AG04449 (cell line): Measurements from ENCODE around the gene REELD1.

Experiments
- CTCF ChIA-PET: fragments of 350-600 bp; formaldehyde crosslinking; extraction: SDS; loops from one replicate; lab custom pipeline; 2021; ENCODE audit warnings: antibody characterized with exemption; lab: Yijun Ruan, JAX
- POLR2A ChIA-PET: fragments of 400-600, 350-600 bp; formaldehyde crosslinking; extraction: SDS; loops from one replicate; lab custom pipeline; 2020; ENCODE audit warnings: antibody characterized with exemption, inconsistent platforms; lab: Yijun Ruan, JAX
- DNase-seq: peaks from one replicate; pipeline ENCODE4 v3.0.0-alpha.2; 2010; ENCODE audit warnings: low read depth, low spot score
- H3K4me3 ChIP-seq: 2 replicates; pipeline ENCODE4 v1.5.1; 2011; ENCODE audit warnings: low read depth, mild to moderate bottlenecking, control low read depth, low read length
- TF ChIP-seq, protein P1 (sequence below): IDR thresholded peaks from one replicate; pipeline ENCODE4 v1.5.1; 2011; ENCODE audit warnings: mild to moderate bottlenecking, moderate library complexity, low read length, control low read depth, inconsistent platforms; ENCODE audit not compliant: insufficient read depth; ENCODE audit errors: missing control alignments

Gene REELD1

DNA sequence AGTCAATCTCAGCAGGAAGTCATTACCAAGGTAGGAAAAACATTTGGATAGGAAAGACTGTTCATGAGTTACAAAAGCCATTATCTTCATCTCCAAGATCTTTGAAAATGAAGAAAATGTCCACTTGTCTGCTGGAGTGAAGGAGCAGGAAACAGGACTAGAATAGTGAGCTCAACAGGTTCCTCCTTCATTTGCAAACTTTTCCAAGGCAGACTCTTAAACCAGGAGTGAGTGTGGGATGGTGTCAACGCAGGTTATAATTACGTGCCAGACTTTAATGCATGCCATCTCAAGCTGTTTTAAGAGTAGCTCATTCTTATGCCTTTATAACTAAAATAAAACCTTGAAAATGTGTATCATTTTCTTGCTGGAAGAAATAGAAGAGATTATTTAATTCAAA, 3.4 kb upstream of the REELD1 start:
- H3K4me3 ChIP-seq = no peak overlapping the region
- DNase-seq = no peak
- ChIA-PET POLR2A (no interaction called here), CTCF (interaction anchor here (0.6 kb wide), 1 partner anchor 802 kb away, joined by 4 read pairs; no protein-coding TSS in a partner anchor)
- TF ChIP-seq, protein P1, sequence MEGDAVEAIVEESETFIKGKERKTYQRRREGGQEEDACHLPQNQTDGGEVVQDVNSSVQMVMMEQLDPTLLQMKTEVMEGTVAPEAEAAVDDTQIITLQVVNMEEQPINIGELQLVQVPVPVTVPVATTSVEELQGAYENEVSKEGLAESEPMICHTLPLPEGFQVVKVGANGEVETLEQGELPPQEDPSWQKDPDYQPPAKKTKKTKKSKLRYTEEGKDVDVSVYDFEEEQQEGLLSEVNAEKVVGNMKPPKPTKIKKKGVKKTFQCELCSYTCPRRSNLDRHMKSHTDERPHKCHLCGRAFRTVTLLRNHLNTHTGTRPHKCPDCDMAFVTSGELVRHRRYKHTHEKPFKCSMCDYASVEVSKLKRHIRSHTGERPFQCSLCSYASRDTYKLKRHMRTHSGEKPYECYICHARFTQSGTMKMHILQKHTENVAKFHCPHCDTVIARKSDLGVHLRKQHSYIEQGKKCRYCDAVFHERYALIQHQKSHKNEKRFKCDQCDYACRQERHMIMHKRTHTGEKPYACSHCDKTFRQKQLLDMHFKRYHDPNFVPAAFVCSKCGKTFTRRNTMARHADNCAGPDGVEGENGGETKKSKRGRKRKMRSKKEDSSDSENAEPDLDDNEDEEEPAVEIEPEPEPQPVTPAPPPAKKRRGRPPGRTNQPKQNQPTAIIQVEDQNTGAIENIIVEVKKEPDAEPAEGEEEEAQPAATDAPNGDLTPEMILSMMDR = no peak

DNA sequence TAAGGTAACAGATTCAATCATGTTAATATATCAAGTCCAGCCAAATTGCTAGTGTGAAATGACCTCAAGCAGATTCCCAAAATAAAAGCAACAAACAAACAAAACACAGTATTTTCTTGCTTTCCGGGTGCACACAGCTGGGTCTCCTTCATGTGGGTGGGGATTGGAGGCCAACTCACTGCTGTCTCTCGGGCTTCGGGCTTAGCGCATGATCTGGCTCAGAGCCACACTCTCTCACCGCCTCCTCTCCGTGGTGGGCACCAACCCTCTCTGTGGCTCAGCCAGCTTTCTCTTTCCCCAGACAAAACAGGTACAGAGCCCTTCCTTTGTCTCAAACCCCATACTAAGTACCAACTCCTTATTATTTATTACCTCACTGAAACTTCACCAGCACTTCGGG, 2.9 kb upstream of the REELD1 start:
- H3K4me3 ChIP-seq = no peak overlapping the region
- no peak for DNase-seq
- POLR2A ChIA-PET = no interaction called here
- TF ChIP-seq, protein P1 = no peak
- CTCF ChIA-PET = interaction anchor here (0.6 kb wide), 1 partner anchor 802 kb away, joined by 4 read pairs; no protein-coding TSS in a partner anchor

DNA sequence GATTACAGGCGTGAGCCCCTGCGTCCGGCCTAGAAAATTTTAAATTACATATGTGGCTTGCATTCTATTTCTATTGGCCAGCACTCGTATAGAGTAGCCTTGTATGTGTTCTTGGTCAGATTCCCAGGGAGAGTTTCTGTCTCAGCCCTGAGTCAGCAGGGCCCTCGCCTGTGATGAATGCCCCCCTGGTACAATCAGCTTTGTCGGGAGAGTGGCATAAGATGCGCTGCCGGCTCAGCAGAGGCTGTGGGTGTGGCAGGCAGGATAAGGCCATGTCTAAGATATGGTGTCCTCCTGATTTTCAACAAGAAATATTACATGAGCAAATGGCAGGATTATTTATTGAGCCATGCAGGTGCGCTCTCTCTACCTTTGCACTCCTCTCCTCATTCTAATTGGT, 1.6 kb upstream of the REELD1 start:
- TF ChIP-seq, protein P1 = no peak
- H3K4me3 ChIP-seq = no peak overlapping the region
- ChIA-PET POLR2A (no interaction called here), CTCF (no interaction called here)
- no peak for DNase-seq

DNA sequence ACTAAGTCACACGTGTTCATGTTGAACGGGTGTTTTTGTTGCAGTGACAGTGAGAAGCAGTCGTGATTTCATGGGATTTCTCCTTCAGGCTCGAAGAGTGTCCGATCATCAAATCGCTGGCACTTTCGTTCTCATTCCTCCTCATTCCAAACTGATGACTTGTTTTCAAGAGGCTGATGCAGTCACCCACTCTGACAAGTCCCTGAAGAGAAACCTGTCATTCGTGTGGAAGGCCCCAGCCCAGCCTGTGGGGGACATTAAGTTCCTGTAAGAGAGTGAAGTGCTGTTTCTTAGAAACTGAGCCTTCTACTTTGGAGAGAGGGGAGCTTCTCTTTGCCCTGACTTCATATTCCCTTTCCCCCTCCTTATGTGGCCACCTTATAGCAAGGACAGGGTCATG, 8.0 kb downstream of the REELD1 start:
- ChIA-PET CTCF (no interaction called here), POLR2A (no interaction called here)
- TF ChIP-seq, protein P1 = no peak
- H3K4me3 ChIP-seq = no peak overlapping the region
- no peak for DNase-seq

DNA sequence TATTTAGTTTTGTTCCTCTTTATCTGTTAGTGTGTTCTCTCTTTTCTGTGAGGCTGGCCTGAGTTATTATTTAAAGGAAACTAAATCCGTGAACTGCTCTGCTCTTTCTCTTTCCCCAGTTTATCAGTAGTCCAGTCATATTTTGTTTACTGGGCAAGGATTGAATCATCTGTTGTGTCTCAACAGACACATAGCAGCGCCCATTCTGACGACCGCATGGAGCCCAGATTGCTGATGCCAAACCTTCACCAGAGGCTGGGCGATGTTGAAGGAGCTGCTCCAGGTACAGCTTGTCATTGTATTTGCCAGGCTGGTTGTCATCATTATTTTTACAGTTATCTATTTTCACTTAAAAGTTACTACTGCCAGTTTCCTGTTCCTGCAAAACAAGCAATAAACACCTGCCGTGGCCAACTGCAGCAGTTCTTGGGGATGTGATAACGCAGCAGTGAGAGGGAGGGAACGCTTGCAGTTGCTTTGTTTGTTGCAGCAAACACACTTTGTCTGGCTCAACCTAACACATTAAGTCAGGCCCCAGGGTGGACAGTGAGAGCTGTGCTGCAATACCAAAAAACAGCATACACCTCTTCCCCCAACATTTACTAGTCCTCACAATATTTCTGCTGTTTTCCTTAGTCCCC, 10.1 kb downstream of the REELD1 start:
- ChIA-PET POLR2A (no interaction called here), CTCF (no interaction called here)
- no peak for DNase-seq
- TF ChIP-seq, protein P1 = no peak
- no peak overlapping the region for H3K4me3 ChIP-seq

DNA sequence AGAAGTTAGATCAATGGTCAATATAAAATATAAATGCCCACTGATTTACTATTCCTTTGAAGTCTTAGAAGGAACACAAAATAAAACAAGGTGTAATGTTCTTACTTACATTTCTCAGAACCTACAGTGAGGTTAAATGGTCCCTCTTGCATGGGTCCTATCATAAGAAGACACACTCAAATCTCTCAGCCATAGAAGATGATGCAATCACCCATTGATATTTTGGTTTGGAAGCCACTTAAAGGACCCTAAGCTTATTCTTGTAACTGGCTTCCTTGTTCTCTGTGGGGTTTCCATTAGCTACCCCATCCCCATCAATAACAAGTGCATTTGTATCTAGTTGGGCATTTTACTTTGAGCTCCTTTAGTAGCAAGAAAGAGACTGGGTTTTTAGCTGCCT, 15.1 kb downstream of the REELD1 start:
- no peak for DNase-seq
- H3K4me3 ChIP-seq = no peak overlapping the region
- ChIA-PET POLR2A (no interaction called here), CTCF (no interaction called here)
- TF ChIP-seq, protein P1 = no peak
